NCI-H2196 (cell line): ENCODE results near the gene DENND1A.

Experiments
- DNase-seq: peaks from one replicate; lab custom pipeline; 2025; ENCODE audit not compliant: unreplicated experiment; lab: John Stamatoyannopoulos, UW

The DENND1A gene

DNA sequence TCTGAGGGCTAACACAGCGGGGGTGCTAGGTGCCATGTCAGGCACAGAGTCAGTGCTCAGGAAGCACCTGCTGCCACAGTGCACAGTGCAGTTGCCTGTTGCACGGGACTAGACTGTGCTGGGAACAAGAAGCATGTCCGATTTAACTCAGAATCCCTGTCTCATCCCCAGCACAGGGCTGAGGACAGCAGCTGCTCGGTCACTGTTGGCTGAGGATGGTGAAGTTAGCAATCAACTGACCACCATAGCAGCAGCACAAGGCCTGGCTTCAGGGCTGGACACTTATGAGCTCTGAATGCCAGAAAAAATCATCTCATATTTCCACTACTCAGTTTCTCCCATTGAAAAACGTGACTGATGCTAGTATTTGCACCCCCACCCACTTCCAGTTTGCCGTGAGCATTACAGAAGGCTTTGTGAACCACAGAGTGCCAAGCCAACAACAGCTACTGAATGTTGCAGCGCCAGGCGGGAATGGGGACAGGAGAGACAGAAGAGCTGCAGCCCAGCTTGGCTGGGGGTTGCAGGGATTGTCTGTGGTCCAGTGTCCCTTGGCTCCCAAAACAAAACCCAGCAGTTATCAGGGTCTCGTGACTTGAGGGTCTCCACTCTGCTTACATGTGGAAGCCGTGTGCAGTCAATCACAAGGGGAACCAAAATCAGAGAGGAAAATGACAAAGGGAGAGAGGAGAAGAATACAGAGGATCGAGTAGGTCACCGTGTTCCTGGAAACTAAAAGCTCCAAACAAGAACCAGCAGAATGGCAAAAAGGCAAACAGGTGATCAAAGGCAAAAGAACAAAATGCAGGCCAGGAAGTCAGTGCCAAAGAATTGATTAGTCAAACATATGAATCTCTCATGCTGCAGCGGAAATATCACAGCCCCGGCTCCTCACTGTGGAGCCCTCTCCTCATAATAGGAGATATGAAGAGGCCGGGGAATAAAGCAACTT, 418.3 kb downstream of the DENND1A start:
- no peak for DNase-seq

DNA sequence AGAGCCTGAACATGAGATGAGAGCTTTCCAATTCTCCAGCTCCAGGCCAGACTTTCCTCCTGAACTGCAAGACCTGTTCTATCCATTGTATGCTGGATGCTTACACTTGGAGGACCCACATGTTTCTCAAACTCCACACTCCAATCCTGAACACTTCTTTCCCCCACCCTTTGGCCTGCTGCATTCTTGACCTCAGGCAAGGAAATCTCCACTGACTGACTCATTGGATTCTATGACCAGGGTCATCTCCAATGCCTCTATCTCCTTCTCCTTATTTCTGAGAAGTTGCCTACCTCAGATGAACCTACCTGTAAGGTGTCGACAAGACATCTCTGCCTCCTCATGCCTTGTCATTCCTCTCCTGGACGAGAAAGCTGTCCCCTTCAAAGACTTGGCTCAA, 420.3 kb downstream of the DENND1A start:
- DNase-seq = no peak

DNA sequence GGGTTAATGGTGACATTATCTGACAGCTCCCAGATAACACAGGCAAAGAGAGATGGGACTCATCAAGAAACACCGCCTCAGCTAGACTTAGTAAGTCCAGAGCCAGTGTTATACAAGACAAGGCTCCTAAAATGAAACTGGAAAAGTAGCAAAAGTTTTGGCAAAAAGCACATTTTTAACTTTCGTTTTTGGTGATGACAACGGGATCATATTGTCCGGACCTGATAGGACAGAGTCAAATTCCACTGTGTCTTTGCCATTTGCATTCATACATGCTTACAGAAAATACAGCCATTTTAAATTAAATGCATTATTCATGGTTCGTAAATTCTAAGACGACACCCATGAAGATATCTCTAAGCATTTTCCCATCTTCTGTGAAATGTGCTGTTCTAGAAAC, 421.9 kb downstream of the DENND1A start:
- no peak for DNase-seq

DNA sequence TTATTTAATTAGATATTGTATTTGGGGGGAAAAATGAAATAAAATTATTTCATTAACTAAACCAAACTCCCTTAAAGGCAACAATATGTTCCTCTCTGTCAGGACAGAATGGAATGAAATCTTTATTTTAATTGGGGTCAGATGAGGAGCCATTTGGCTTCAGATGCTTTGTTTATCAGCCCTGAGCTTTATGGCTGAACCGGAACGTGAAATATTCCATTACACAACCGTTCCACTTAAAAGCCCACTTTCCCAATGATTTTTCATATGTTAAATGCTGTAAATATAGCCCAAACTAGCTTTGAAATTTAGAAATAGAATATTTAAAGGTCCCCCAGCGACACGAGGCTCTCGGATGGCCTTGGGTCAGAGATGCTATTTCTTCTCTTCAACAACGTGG, 424.4 kb downstream of the DENND1A start:
- DNase-seq = no peak

DNA sequence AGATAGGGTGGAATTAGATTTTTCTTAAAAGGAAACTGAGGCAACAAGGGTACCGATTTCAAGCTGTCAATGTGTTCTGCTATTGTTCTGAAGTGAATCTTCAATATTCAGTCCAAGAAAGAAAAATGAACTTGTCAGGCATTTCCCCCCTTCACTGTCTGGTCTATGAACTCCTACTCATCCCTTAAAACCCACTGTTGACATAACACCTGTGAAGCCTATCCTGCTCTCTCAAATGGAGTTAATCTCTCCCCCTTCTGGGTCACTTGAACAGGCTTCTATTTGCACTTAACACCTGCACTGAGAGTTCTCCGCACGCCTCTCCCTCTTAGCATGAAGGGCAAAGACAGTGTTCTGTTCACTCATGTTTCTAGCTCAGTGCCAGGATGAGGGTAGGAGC, 429.6 kb downstream of the DENND1A start:
- no peak for DNase-seq

DNA sequence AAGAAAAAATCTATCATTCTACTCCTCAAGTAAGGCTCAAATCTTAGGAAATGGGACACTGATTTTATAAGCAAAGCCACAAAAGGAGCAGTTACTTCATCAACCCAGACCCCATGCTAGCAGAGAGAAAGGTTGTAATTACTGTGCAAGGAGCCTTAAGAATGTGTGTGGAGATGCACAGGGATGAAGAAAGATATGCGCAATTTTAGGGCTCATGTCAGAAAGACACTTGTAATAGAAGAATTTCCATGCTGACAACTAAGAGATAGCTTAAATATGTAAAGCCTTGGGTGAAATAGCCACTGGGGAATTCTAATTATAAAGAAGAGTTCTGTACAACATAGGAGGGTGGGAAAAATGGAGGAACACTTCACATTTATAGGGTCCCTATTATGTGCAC, 432.1 kb downstream of the DENND1A start:
- DNase-seq = no peak

DNA sequence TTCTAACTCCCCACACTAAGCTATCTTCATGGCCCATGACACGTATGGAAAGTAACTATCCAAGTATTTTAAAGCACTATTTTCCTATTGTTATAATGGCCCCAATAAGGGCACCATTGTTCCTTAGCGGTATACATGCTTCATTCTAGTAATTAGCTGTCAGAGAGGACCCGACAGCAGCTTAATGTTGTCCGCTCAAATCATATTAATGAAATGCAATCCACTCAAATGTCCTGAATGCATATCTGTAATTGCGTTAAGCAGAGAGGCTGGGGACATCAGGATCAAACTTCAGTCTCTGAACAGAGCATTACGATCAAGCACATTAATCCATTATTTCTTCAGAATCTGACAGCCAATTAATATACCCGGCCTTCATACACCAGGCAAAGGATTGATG, 434.2 kb downstream of the DENND1A start:
- no peak for DNase-seq

DNA sequence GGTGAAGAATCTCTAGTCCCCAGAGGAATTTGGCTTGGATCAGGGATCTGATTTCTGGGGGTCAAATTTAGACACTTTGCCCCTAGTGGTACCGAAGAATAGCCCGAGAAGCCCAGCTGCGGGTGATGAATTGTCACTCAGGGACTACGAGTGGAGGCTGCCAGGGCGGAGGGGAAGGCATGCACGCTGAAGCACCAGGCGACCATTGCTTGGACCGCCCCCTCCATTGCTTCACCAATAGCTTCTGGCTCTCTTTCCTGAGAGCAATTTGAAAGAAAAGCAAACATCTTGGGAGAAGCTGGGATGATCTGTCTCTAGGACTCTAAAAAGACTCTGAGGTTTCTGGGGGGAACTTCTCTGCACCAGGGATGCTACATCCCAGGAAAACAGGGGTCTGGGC, 436.3 kb downstream of the DENND1A start:
- DNase-seq = no peak

DNA sequence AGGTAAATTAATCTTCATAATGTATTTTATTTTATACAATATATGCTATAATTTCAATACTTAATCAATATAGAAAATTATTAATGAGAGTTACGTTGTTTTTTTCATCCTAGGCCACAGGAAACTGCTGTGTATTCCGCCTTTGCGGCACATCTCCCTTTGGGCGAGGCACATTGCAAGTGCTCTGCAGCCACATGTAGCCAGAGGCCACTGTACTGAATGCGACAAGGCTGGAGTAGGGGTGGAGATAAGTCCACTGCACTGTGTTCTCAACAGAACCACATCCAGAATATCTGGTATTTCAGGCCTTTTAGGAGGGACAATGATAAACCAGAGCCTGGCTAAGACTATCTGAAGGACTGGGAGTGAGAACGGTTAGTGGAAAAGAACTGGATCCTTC, 439.2 kb downstream of the DENND1A start:
- DNase-seq = no peak

DNA sequence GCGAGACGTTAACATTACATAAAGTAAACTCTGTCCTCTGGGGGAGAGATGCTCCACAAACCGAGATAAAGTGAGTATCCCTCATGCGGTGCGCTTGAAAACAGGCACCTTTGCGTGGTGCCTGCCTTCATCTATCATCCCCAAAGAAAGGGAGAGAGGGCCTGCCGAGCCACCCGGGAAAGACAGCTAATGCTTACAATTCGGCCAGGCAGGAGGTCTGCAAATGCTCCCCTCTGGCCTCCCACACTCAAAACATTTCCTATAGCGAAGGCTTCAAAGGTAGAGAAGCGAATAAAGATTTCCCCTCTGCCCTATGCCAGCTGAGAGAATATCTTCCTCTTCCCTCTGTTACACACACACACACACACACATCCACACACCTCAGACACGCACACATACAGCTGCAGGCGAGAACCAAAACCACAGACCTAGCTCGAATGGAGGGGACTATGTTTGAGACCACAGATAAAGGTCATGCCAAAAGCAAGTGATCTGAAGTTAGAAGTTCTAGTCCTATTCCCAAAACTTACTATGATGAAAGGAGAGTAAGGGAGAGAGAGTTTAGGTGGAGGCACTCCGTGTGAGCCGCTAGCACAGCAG, 441.1 kb downstream of the DENND1A start:
- no peak for DNase-seq

DNA sequence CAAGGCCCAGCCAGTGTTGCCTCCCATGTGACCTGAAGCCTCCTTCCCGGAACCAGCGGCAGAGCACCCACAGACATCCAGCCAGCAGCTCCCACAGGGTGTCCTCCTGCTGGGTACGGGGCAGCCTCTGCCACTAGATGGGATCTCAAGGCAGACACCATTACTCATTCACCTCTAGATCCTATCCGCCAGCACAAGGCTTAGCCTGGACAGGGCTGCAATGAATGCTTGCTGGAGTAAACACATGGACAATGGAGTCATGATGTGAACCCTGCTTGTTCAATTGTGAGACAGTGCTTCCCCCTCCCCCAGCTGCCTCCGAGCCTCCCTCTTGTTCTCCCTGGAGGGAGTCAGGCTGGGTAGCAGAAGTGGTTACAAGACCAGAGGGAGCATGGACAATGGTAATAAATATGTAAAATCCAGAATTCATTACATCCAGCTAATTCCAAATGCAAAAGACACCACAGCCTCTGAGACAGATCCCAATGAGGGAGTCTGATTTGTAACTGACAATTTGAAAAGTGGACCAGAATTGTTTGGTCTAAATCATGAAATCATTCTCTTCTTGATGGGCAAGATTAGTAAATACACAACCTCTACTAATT, 441.9 kb downstream of the DENND1A start:
- DNase-seq = no peak

DNA sequence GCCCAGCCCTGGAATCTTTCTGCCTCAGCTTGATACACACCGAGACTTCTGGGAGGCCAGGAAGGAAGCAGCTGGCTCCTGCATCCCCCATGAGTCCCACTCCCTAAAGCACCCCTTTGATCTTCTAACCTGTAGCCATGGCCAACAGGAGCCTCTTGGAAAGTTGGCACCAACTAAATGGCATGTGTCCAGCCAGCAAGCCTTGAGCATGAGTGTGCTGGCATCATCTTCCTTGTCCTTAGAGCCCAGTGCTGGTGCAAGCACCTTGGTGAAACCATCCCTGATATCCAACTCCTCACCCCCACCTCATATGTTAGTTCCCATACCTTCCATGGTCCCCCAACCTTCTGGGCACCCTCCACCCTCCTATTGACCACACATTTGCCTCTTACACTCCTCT, 443.5 kb downstream of the DENND1A start:
- DNase-seq = no peak

DNA sequence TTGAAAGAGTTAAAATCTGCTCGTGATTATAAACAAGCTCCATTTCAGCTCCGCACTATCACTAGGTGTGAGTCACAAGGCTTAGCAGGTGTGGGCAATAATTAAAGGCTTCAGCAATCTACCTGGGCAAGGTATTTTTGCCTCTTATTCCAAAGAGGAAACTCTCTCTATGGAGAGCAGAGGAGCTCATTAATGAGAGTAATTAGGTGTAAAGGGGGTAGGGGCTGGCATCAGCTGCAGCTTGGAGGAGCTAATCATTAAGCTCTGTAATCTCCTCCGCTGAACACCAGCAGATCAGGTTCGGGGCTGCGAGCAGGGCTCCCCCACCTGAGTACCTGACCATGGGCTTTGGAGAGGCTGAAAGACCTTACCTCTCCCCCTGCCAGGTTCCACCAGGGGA, 444.7 kb downstream of the DENND1A start:
- DNase-seq = no peak

DNA sequence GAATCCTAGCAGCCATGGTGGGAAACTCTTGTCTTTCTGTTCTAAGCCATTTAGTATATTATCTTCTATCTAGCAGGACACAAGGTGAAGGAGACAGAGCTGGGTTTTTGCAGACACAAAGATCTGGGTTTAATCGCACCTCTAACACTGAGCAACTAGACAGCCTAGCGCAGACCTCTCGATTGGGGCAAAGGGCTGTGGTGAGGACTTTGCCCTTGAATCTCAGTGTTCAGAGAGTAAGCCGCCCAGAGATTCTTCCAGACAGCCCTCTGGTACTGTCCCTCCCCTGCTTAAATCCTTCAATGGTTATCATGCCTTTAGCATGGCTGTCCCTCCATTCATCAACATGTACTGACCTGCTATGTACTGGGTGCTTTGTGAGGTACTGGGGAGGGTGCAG, 445.8 kb downstream of the DENND1A start:
- DNase-seq = no peak

DNA sequence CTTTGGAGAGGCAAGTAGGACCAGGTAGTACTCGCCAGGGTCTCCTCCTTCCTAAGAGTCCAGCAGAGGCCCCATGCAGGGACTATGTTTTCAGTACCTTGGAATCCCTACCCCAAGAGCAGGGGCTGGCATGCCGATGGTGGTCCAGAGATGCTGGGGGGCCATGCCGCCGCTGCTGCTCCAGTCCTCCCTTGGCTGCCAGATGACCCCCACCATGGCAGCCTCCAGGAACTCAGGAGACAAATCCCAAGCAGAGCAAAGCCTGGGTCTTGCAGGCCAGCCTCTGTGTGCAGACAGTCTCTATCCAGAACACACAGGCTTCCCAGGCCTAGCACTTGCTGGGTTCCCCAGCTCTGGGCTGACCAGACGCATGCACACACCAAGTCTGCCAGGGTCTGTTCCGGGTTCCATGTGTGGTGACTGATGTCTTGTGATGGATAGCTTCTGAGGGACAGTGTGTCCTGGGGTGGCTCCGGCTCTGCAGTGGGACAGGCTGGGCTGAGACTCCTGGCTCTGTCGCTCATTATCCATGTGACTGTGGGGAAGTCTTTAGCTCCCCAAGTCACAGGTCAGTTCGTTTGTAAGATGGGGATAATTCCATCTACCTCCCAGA, 446.6 kb downstream of the DENND1A start:
- DNase-seq = no peak

DNA sequence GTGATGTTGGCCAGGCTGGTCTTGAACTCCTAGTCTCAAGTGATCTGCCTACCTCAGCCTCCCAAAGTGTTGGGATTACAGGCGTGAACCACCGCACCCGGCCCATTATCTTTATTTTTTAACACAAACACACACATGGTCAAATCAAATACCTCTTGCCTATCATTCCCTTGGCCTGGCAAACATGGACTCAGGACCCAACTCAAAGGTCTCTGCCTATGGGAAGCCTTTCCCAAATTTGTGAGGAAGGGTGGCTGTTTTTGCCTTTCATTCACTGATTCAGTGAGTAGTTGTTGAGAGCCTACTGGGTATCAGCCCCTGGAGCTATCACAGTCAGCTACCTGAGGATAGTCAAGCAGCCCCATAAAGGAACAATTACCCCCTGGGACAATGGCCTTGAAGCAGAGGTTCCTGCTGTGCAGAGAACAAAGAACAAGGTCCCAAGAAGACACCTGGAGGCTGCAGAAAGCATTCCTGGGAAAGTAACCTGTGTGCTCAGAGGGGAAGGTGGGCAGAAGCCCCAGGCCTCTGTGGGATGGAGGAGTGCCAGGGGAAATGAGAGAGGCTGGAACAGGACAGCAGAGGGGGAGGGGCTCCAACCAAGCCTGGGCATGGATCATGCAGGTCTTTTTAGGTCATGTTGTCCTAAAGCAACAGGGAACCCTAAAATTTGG, 447.5 kb downstream of the DENND1A start:
- DNase-seq = no peak

DNA sequence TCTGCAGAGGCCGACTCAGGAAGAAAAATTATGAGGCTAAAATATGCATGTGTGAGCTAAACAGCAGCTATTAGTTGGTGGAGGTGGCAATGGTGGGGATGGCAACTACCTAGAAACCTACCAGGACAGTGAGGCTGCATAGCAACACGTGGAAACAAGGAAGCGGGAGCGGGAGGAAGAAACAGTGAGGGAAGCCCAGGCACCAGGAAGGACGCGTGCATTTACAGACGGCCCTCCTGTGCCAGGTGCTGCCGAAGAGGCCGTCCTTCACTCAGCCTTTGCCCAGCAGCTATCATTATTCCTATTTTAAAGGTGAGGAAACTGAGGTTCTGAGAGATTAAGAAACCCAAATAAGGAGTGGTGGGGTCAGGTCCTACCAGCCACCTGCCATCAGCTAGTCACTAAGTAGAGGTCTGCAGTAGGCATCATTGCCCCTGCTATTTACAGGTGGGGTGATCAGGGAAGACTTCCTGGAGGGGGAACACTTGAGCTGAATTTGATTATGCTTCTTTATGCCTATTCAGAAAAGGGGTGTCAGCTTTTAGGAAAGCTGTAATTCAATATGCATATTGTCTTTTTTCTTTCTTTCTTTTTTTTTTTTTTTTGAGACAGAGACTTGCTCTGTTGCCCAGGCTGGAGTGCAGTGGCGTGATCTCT, 448.6 kb downstream of the DENND1A start:
- DNase-seq = no peak

DNA sequence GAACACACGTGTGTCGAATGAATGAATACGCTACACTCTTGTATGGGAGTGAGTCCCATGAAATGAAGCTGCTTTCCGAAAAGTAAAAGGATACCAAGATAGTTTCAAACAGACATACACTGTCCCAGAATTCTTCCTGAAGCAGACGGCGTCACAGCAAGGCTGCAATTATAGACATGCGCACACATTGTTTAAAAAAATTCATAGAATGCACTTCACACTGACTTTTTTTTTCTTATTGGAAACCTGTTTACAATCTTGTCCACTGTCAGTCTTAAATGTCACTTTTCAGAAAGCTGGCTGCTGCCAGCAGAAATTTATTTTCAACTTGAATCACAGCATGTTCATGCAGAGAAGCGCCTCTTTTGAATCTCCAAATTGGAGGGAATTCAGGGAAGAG, 449.1 kb downstream of the DENND1A start:
- no peak for DNase-seq

DNA sequence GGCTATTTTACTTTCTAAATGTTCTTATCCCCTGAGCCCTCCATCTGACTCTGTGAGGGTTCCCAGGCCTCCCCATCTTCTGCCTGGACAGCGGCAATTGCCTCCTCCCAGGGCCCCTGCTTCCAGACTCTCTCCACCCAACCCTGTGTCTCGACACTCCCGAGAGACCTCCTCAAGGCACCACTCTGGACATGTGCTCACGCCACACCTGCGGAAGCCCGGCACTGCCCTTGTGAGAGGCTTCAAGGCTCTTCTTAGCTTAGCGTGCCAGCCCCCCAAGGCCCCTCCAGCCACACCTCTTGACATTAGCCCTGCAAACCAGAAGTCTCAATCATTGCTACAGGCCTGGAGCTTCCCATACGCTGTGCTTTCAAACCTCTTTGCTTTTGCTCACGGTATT, 449.8 kb downstream of the DENND1A start:
- no peak for DNase-seq

DNA sequence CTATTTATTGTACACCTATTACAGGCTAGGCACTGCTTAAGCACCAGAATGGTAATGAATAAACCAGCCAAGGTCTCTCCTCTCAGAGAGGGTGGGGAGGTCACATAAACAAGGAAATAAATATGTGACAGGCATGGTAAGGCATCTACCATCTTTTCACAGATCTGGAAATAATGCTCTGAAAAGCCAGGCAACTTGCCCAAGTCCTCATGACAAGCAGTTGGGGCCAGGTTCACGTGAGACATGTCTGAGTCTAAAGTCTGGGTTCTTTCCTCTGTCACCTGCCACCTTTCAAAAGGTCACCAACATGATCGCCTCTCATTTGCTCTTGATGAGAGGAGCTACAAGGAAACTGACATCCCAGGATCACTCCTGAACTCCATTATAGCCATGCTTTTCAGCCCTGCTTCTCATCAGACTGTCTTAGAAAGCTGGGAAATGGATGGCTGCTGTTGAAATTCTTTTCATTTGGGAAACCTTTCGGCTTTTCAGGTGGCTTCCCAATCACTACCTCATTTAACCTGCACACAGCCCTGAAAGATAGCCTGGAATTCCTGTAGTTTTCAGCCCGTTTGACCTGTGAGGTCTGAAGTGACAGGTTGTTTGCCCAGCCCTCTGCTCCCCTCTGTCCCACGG, 450.8 kb downstream of the DENND1A start:
- DNase-seq = no peak
